ENCODE measurements around the gene PIK3CB. TPM values are rescaled to one million over a fixed set of nuclear protein-coding genes. Genes with fewer than 3 reads are reported as not detected.

The PIK3CB gene
- total RNA-seq, 1 experiment from 2014 or later, result 35.6 TPM

DNA sequence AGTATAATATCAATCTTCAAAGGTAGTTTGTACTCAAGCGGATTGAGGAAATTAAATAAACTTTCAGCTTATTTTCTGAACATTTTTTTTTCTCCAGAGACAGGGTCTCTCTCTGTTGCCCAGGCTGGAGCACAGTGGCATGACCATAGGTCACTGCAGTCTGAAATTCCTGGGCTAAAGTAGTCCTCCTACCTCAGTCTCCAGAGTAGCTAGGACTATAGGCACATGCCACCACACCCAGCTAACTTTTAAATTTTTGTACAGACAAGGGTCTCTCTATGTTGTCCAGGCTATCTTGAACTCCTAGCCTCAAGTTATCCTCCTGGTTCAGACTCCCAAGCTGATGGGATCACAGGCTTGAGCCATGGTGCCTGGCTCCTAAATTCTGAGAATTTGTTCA, 129.1 kb downstream of the PIK3CB start:
- H3K79me1 ChIP-seq (ENCODE audit: insufficient read depth, low read depth, low read length, poor library complexity, severe bottlenecking), result no peaks in the 10 kb centered on the region
- no peak overlapping the region for H3K14ac ChIP-seq (ENCODE audit: insufficient read depth, low read length)
- no peak overlapping the region for H3K18ac ChIP-seq (ENCODE audit: insufficient read length, low read depth, low read length)
- H2BK5ac ChIP-seq (ENCODE audit: insufficient read length, low read length), result no peak overlapping the region
- Mint-ChIP-seq H3K36me3 (ENCODE audit: insufficient read depth in 1 of 3, low read depth in 3 of 3) (peaks cover 3 to 33% (median 27%) of the 10 kb centered on the region in 3 experiments; a peak in 6 of 7 replicates), H3K27me3 (ENCODE audit: low read depth) (no peaks in the 10 kb centered on the region), H3K4me3 (no peak overlapping the region), H3K4me1 (no peaks in the 10 kb centered on the region), H3K9me3 (no peaks in the 10 kb centered on the region), H3K27ac (no peak overlapping the region)
- no peak overlapping the region for H3K27ac ChIP-seq (ENCODE audit: insufficient read length, low read depth, low read length)
- H3K4ac ChIP-seq (ENCODE audit: low read depth, low read length), result no peak overlapping the region
- no peaks in the 10 kb centered on the region for H3K4me1 ChIP-seq (ENCODE audit: insufficient read depth, low read length)
- no peaks in the 10 kb centered on the region for H4K20me1 ChIP-seq (ENCODE audit: control insufficient read depth, insufficient read depth, insufficient read length)
- no peak overlapping the region for H2BK20ac ChIP-seq (ENCODE audit: low read depth, low read length, poor library complexity, severe bottlenecking)
- H3K9ac ChIP-seq (ENCODE audit: extremely low read depth, insufficient read length, low read length), result no peak overlapping the region
- no peak overlapping the region for H2BK15ac ChIP-seq (ENCODE audit: low read depth, low read length)
- no peaks in the 10 kb centered on the region for H3K23me2 ChIP-seq (ENCODE audit: insufficient read length, low read depth, low read length, poor library complexity, severe bottlenecking)
- H4K91ac ChIP-seq (ENCODE audit: insufficient read length, low read depth, low read length), result no peak overlapping the region
- H3K56ac ChIP-seq (ENCODE audit: insufficient read length, low read depth, low read length), result no peak overlapping the region
- no peak overlapping the region for H4K5ac ChIP-seq (ENCODE audit: insufficient read length, low read depth, low read length)
- DNase-seq, result no peak
- H4K8ac ChIP-seq (replicated peaks; ENCODE audit: insufficient read length, low read depth, low read length), result no peak overlapping the region
- no CpG with 5 or more reads among the region's 1 CpG for WGBS (ENCODE audit: extremely low coverage, insufficient read length, low lambda C conversion rate)
- TF ChIP-seq, protein P1, sequence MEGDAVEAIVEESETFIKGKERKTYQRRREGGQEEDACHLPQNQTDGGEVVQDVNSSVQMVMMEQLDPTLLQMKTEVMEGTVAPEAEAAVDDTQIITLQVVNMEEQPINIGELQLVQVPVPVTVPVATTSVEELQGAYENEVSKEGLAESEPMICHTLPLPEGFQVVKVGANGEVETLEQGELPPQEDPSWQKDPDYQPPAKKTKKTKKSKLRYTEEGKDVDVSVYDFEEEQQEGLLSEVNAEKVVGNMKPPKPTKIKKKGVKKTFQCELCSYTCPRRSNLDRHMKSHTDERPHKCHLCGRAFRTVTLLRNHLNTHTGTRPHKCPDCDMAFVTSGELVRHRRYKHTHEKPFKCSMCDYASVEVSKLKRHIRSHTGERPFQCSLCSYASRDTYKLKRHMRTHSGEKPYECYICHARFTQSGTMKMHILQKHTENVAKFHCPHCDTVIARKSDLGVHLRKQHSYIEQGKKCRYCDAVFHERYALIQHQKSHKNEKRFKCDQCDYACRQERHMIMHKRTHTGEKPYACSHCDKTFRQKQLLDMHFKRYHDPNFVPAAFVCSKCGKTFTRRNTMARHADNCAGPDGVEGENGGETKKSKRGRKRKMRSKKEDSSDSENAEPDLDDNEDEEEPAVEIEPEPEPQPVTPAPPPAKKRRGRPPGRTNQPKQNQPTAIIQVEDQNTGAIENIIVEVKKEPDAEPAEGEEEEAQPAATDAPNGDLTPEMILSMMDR (conservative IDR thresholded peaks at IDR 0.05), result no peak
- no peak overlapping the region for H3T11ph ChIP-seq (ENCODE audit: low read length)
- H2AK5ac ChIP-seq (ENCODE audit: insufficient read length, low read length), result no peak overlapping the region
- no peak overlapping the region for H3K4me2 ChIP-seq (ENCODE audit: insufficient read depth, insufficient read length, low read length)
- no peaks in the 10 kb centered on the region for H3K9me3 ChIP-seq (ENCODE audit: control insufficient read depth, low read depth, low read length)
- no peak overlapping the region for H2BK12ac ChIP-seq (ENCODE audit: insufficient read length, low read depth, low read length)
- no peaks in the 10 kb centered on the region for H3K79me2 ChIP-seq (ENCODE audit: insufficient read depth, low read length)
- no peak overlapping the region for H2BK120ac ChIP-seq (ENCODE audit: low read depth, low read length, poor library complexity, severe bottlenecking)
- H2AFZ ChIP-seq (ENCODE audit: low read length), result no peak overlapping the region
- H3K27me3 ChIP-seq (ENCODE audit: insufficient read depth, low read length), result no peaks in the 10 kb centered on the region
- H3K23ac ChIP-seq (ENCODE audit: insufficient read length, low read depth, low read length), result no peak overlapping the region
